GM12873 (cell line): ENCODE measurements around the gene DCAF15.
A peak's percentile ranks its signal among the peaks of the same experiment; 100 is the strongest.

Experiments used
- CTCF ChIP-seq: IDR thresholded peaks from 2 replicates; pipeline ENCODE4 v1.5.1; 2012; ENCODE audit warnings: low read depth, mild to moderate bottlenecking, moderate library complexity, low read length, control low read depth; ENCODE audit not compliant: insufficient read depth; ENCODE audit errors: missing control alignments

Gene DCAF15

GRCh38 chr19:13952154-13952930 lies at the start of gene DCAF15:
DCAF15 (plus strand) TSS chr19:13952509; CDS start chr19:13952513, 4 bp downstream.
- no peak for TF ChIP-seq CTCF

GRCh38 chr19:13902993-13903555 lies 49.2 kb upstream of the DCAF15 start:
- TF ChIP-seq CTCF: peak; percentile 52

- no peak for TF ChIP-seq CTCF
These were observed 46.4 kb upstream of the DCAF15 start, which contains the start of the genes BRME1 and CC2D1A for GRCh38 chr19:13905634-13906520. BRME1 (minus strand) TSS chr19:13906117; CDS start chr19:13904892, 1,225 bp downstream. CC2D1A (plus strand) TSS chr19:13906201; CDS start chr19:13906442, 241 bp downstream.

GRCh38 chr19:13906521-13906904 lies 45.8 kb upstream of the DCAF15 start:
- TF ChIP-seq CTCF: no peak

GRCh38 chr19:13906910-13907309 lies 45.4 kb upstream of the DCAF15 start:
- TF ChIP-seq CTCF: no peak

GRCh38 chr19:13908674-13909073 lies 43.6 kb upstream of the DCAF15 start:
- TF ChIP-seq CTCF: no peak

- no peak for TF ChIP-seq CTCF
These were observed 42.9 kb upstream of the DCAF15 start for GRCh38 chr19:13909430-13909829.
